GM18867 (cell line): ENCODE results near the gene ISOC2.
"Not testable (repeated sequence)": the region's sequence is repeated elsewhere in the genome, so short reads cannot be mapped to it uniquely, and the experiment has no call there.

Experiments
- ATAC-seq: cut with Tn5 transposase; IDR thresholded peaks from one replicate; pipeline ENCODE4 v1.9.1; 2021; ENCODE audit warnings: mild to moderate bottlenecking, moderate library complexity; ENCODE audit not compliant: unreplicated experiment

ISOC2 gene

DNA sequence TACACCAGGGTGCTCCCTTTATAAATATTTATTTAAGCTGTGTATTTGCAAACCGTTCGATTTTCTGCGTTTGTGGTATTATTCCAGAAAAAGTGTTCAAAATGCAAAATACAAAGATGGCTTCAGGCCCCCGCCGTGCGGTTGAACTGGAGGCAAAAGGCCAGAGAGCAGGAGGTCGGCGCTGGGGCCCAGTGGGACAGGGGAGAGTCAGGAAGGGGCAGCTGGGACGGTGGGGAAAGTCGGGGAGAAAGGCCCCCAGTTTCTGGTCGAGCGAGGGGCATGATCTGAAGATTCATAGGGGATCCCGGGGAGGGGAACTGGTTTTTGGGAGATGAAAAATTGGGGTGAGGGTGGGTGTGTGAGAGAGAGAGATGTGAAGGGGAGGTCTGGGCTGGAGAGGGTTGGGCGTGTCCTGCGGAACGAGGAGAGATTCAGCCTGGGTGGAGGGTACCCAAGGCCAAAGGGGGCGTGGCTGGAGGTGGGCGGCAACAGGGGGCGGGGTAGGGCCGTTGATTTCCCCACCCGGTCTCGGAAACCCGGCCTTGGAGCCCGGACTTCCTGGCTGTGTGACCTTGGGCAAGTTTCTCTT, 678 bp downstream of the ISOC2 start:
- ATAC-seq, result no peak

- ATAC-seq, result no peak
Observed at GRCh38 chr19:55459950-55460657, 1.3 kb downstream of the ISOC2 start.

DNA sequence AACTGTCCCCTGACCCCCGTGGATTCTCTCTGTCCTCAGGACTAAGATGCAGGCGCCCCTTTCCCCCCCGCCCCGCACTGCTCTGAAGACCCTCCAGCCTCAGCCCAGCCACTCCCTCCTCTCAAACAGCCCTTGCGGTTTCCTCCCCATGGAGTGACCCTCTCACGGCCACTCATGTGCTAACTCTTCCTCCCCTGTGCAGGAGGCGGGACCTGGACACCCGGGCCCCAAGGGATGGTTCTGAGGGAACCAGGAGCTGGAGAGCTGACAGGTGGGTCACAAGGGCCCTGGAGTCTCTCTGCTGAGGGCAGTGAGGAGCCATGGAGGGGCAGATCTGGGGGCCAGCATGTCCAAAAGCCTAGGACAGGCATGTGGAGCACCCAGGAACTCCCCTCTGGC, 1.9 kb downstream of the ISOC2 start:
- no peak for ATAC-seq

GRCh38 chr19:55457683-55458457, 3.6 kb downstream of the ISOC2 start:
- ATAC-seq, result no peak

- ATAC-seq, result no peak
Observed at GRCh38 chr19:55456347-55456746, 5.1 kb downstream of the ISOC2 start.

GRCh38 chr19:55455576-55456235, 5.7 kb downstream of the ISOC2 start:
- no peak for ATAC-seq

GRCh38 chr19:55454787-55455243, 6.6 kb downstream of the ISOC2 start:
- no peak for ATAC-seq

DNA sequence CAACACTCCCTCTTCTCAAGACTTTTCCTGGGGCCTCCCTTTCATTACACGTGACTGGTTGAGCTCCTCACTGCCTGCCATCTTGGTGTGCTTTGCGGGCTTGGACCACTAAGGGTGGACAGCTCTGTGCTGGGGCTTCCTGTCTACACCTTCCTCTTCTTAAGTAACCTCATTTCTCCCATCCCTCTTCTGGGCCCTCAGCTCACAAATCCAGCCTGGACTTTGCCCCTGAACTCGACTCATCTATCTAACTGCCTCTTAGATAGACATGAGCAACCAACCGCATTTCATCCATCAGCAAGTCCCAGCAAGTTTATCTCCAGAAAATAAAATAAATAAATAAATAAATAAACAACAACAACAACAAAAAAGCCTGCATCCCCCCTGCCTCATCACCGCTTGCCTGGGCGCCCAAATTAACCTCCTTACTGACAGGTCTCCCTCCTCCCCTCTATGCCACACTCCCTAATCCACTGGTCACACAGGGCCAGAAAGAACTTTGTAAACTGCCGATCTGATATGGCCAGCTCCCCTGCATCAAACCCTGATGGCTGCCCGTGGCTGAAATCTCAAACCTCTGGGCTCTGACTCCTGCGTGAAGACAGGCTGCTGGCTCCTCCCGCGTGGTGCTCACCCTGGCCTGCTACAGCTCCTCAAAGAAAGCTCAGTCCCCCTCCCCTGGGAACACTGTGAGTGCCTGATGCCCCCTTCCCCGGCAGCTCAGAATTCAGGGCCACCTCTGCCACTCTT, 7.8 kb downstream of the ISOC2 start:
- no peak for ATAC-seq

- no peak for ATAC-seq
Observed at GRCh38 chr19:55452749-55453346, 8.6 kb downstream of the ISOC2 start.

GRCh38 chr19:55451965-55452748, 9.3 kb downstream of the ISOC2 start:
- ATAC-seq, result no peak

DNA sequence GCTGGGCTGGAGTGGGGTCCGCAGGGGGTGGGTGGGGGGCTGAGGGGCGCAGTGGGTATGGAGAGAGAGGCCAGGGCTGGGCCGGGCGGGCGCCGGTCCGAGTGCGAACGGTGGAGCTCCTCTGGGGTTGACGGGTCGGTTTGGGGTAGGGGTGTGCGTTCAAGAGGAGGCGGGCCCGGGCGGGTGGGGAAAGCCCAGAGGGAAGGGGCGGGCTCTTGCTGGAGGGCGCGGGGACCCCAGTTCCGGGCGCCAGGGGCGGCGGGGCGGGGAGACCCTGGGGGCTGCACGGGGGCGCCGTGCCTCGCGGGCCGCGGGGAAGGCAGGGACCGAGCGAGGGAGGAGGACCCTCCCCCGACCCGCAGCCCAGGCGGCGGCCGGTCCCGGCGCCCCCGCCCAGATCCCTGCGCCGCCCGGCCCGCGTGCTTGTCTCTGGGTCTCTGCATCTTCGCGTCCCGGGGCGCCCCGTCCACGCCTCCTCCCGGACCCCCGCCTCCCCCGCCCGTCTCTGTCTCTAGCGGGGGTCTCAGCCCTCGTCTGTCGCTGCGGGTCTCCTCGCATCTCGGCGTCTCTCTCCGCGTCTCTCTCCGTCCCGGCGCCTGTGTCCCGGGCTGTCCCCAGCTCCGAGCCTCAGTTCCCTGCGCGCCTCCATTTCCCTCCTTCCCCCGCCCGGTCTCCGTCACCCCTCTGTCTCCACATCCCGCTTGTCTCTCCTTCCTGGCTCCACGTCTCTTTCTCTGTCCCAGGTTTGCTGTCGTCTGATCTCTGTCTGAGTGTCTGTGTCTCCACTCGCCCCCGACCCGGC, 10.1 kb downstream of the ISOC2 start:
- ATAC-seq, result no peak

GRCh38 chr19:55449469-55449868, 12.0 kb downstream of the ISOC2 start:
- ATAC-seq, result no peak

DNA sequence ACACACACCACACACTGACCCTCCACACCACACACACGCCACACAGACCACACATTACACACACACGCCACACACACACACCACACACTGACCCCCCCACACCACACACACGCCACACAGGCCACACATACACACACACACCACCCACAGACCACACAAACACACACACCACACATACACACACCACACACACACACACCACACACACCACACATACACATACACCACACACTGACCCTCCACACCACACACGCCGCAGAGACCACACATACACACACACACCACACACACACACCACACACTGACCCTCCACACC, 13.3 kb downstream of the ISOC2 start:
- ATAC-seq, result not testable (repeated sequence)

GRCh38 chr19:55447421-55448174, 13.8 kb downstream of the ISOC2 start:
- no peak for ATAC-seq

GRCh38 chr19:55446060-55446459, 15.4 kb downstream of the ISOC2 start:
- no peak for ATAC-seq

DNA sequence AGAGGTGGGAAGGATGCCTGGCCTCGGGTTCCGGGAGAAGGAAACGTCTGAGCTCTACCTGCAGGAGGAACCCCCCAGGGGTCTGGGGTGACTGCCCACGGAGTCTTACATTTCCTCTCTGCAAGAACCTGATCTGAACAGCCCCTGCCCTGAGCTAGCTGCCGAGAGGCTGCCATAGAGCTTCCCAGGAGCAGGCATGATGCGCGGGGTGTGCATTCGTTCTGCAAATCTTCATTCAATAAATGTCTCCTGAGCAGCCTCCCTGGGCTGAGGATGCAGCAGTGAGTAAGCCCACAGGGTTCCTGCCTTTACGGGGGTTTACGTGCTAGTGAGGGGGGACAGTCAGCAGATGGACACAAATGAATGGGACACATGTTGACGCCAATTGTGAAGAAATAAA, 16.8 kb downstream of the ISOC2 start:
- ATAC-seq, result no peak

DNA sequence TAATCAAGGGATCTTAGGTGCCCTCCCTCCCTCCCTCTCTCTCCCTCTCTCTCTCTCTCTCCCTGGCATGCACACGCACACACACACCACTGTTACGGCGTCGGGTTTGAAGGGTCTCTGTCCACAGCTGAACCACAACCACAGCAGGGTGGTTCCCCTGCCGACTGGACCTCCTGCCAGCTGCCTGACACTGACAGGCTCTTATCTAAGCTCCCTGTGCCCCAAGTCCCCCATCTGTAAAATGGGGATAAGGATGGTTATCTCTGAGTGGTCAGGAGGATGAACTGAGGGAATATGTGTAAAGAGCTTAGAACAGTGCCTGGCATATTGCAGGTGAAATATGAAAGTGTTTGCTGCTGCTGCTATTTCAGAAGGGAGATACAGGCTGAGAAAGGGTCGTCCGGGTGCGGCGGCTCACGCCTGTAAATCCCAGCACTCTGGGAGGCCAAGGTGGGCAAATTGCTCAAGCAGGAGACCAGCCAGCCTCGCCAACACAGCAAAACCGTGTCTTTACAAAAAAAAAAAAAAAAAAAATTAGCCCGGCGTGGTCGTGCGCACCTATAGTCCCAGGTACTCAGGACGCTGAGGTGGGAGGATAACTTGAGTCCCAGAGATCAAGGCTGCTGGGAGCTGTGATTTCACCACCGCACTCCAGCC, 17.5 kb downstream of the ISOC2 start:
- ATAC-seq, result no peak
